Right hindlimb (tissue), 1 donor: ENCODE data around the gene NUFIP2.
"Not testable (repeated sequence)": the region's sequence is repeated elsewhere in the genome, so short reads cannot be mapped to it uniquely, and the experiment has no call there.

Experiments
- DNase-seq: peaks from one replicate; pipeline ENCODE4 v3.0.0-alpha.2; 2018

The NUFIP2 gene

GRCh38 chr17:29273924-29274323, 20.0 kb downstream of the NUFIP2 start:
- no peak for DNase-seq

- DNase-seq = not testable (repeated sequence)
Measured at GRCh38 chr17:29271980-29272379, 22.0 kb downstream of the NUFIP2 start.

DNA sequence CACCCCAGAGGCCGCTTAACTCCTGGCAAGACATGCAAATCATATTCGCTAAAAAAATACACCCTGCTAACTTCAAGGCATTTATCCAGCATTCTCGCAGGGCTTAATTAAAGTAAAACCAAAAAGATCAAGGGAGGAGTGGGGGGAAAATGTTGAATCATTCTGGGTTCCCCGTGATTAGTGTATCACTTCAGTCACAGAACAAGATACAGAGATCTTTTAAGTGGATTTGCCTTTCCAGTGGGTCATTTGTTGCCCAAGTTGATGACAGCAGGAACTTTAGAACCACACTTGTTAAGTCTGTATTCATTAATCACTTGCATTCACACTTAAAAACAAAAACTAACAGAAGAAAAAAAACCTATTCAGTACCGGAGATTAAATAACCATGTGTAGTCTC, 30.0 kb downstream of the NUFIP2 start:
- DNase-seq = no peak

- DNase-seq = no peak
Measured at GRCh38 chr17:29257756-29258155, 36.2 kb downstream of the NUFIP2 start.

- no peak for DNase-seq
Measured at GRCh38 chr17:29256735-29257466, 37.0 kb downstream of the NUFIP2 start.

DNA sequence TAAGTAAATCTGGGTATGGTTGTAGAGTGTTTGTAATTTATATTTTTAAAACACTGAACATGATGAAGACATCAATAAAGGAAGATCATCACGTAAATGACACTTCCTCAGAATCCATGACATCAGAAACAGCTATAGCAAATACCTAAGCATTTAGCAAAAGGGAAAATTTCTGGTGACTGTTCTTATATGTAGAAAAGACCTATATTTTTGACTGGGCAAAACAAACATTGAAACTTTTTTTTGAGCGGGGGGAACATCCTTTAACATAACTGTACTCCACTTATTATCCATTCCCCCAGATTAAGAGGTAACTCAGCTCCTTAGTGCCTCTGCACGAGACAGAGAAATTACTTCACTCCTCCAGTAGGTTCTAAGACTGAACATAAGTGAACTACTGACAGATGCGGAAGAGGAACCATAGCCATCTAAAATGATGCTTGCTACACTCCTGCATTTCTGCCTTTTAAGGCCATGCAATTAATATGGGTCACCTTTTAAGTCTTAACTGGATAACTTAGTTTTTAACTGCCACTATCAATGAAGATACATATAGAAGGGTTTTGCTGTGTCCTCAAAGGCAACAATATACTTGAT, 37.9 kb downstream of the NUFIP2 start:
- no peak for DNase-seq

- no peak for DNase-seq
Measured at GRCh38 chr17:29253037-29253436, 40.9 kb downstream of the NUFIP2 start.

DNA sequence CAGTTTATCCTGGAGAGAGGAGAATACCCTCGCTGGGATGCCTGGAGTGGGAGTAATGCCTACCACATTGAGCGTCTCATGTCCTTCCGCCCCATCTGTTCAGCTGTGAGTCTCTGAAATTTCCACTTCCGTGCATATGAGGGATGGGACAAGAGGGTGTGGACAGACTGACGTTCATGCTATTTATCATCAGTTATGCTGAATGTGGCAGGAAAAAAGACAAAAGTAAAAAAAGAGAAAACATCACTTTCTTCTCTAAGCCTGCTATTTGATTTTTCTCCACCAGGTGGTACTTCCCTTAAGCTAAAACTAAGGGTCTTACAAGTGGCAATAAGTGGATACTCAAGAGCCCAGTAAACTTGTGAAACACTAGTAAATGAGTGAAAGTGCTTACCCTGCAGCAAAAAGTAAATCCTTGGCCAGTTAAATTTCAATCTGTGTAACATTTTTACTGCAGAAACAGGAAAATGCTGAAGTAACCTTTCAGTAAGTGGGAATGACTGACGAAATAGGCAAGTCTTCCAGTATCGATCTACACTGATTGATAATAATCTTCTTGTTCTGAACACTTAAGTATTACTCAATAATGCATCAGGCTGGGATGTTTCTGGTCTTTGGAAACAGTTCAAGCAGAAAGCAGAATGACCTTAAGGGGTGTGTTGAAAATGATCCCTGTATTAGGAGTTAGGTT, 41.7 kb downstream of the NUFIP2 start:
- DNase-seq = no peak

DNA sequence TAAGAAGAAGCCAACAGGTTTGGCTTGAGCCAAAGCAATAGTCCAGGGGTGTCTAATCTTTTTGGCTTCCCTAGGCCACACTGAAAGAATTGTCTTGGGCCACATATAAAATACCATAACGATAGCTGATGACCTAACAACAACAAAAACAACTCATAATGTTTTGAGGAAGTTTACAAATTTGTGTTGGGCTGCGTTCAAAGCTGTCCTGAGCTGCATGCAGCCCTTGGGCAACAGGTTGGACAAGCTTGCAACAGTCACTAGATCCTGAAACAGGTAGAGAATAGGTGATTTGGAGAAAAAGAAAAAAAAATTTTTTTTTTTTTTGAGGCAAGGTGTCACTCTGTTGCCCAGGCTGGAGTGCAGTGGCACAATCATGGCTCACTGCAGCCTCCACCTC, 42.8 kb downstream of the NUFIP2 start:
- no peak for DNase-seq

DNA sequence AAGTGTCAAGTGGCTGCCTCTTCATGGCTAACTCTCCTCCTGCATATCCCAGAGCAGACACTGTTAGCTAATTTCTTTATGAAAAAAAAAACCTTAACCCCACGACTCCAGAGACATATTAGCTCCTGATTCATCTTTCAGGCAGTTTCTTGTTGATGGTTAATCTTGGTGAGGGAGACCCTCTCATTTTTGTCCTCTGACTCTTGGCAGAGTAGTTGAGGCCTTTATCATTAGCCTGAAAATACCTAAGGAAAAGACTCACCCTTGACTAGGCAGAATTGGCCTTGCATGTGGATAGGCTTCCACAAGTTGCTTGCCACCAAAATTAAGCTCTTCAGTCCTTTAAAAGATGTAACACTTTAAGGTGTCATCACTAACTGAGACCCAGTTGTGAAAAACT, 43.3 kb downstream of the NUFIP2 start:
- DNase-seq = no peak

GRCh38 chr17:29248845-29249244, 45.1 kb downstream of the NUFIP2 start:
- no peak for DNase-seq

GRCh38 chr17:29247219-29247618, 46.7 kb downstream of the NUFIP2 start:
- DNase-seq = no peak

GRCh38 chr17:29246628-29247027, 47.3 kb downstream of the NUFIP2 start, which contains the start of gene CRYBA1:
CRYBA1 (plus strand) TSS chr17:29246859; CDS start chr17:29246864, 5 bp downstream.
- DNase-seq = no peak

DNA sequence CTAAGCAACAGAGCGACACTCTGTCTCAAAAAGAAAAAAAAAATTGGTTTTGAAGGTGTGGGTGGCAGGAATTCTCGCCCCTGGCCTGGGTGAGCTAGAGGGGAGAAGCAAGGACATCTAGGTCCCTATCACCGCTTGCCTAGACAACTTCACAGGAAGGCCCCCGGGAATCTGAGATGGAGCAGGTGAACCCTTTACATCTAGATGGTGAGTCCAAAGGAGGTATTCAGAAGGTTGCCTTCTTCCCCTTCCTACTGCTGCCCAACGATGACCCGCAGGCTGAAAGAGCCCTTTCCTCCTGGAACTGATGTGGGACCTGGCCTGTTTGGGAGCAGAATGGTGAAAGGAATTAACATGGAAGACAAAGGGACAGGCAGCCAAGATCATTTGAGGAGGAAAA, 48.5 kb downstream of the NUFIP2 start:
- no peak for DNase-seq

GRCh38 chr17:29243792-29244191, 50.2 kb downstream of the NUFIP2 start:
- no peak for DNase-seq

DNA sequence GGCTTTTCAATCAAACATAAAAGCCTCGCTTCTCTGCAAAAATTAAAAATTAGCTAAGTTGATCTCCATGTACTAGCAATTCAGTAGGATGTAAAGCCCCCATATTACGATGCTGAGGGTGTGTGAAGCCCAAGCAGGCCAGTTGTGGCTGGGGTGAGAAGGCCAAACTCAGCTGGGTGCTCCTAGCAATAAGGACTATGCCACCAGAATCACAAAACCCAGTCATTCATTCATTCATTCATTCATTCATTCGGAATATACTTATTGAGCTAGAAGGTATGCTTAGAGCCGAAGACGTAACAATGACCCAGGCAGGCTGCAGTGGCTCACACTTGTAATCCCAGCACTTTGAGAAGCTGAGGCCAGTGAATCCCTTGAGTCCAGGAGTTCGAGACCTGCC, 51.2 kb downstream of the NUFIP2 start:
- no peak for DNase-seq

DNA sequence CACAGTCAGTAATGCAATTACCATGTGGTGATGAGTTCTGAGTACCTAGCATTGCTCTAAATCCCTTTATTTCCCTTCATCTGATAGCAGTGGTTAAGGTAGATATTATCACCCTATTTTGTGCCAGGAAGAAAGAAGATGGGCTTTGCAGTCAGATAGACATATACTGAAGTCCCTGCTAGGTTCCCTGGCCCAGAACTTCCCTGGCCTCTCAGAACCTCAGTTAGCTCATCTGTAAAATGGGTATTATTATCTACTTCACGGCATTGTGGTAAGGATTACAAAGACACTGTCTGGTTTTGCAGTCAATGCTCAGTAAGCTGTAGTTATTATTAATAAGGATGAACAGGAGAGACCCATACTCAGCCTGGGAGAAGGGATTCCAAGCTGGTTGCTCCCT, 51.9 kb downstream of the NUFIP2 start:
- DNase-seq = no peak

- no peak for DNase-seq
Measured at GRCh38 chr17:29240968-29241963, 52.7 kb downstream of the NUFIP2 start.

GRCh38 chr17:29240477-29240876, 53.5 kb downstream of the NUFIP2 start:
- DNase-seq = no peak

DNA sequence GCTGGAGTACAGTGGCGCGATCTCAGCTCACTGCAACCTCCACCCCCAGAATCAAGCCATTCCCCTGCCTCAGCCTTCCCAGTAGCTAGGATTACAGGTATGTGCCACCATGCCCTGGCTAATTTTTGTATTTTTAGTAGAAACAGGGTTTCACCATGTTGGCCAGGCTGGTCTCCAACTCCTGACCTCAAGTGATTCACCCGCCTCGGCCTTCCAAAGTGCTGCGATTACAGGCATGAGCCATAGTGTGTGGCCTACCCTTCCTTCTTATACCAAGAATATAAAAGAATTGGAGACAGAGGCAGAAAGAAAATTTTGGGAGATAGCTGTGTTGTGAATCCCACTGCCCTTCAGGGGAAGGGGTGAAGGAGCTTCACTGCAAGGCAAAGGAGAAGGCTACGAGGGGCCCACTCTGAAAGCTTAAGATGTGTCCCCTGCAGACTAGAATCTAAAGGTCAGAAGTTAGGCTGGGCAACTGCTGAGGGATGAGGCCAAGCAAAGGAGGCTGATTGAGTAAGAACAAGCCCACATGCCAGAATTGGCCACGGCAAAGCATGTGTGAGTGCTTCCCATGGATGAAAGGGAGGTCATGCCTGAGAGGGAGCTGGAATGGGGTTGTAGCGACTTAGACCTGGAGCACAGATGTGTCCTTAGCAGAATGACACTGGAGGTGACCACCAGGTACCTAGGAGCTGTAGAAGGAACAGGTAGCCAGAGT, 55.7 kb downstream of the NUFIP2 start:
- no peak for DNase-seq

DNA sequence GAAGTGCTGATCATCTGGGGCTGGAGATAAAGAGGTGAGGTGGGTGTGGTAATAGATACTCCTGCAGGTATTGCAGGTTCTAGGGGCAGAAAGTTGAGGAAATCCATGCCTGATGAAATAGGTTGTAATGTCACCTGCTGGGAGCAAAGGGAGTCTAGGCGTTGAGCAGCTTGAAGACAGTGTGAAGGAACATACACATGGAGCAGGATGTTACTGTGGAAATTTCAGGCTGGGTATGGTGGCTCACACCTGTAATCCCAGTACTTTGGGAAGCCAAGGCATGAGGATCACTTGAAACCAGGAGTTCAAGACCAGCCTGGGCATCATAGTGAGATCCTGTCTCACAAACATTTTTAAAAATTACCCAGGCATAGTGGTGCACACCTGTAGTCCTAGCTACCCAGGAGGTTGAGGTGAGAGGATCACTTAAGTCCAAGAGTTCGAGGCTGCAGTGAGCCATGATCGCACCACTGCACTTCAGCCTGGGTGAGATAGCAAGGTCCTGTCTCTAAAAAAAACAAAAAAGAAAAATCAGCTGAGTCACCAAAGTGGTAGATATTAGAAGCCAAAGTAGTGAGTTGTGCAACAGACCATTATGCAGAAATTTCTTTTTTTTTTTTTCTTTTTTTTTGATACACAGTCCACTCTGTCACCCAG, 56.3 kb downstream of the NUFIP2 start:
- DNase-seq = no peak

- no peak for DNase-seq
Measured at GRCh38 chr17:29235904-29236303, 58.0 kb downstream of the NUFIP2 start.
